ENCODE data around the gene TRPV4.

The TRPV4 gene

GRCh38 chr12:109738209-109738608 lies 95.0 kb downstream of the TRPV4 start:
- Histone ChIP-seq H3K4me1 (peaks cover 0 to 17% (median 5%) of the 10 kb centered on the region in 10 experiments; a peak in 9 of 20 replicates), H3K4me3 (no peak overlapping the region), H4K20me1 (peaks cover 0 to 75% (median 23%) of the 10 kb centered on the region in 11 experiments; a peak in 13 of 22 replicates), H3K4me2 (no peak overlapping the region), H3K36me3 (no peaks in the 10 kb centered on the region), H3K27ac (no peak overlapping the region), H3K27me3 (no peaks in the 10 kb centered on the region), H3K9me3 (replicated peaks in 1 of 11) (no peaks in the 10 kb centered on the region), H3K9ac (no peak overlapping the region)
- no peak for TF ChIP-seq Cebpa-rat (IDR thresholded peaks at IDR 0.05)

DNA sequence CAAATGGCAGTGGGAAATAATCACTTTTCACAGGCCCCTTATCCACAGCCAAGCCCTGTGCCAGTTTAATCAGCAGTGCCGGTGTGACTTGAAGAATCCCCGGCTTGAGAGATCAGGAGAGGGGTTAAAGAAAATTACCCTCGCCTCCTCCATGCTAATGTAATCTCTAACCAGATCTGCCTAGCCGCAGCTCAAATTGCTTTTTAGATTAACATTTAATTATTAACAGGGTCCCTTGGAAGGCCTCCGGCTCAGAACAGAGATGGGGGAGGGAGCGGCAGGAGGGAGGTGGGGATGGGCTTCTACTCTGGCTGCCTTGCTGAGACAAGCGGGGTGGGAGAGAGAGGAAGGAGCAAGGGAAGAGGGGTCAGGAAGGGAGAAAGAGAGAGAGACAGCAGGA lies 95.6 kb downstream of the TRPV4 start:
- peaks cover 0 to 17% (median 5%) of the 10 kb centered on the region in 10 experiments; a peak in 9 of 20 replicates for H3K4me1 ChIP-seq
- H3K27me3 ChIP-seq, result no peaks in the 10 kb centered on the region
- peaks cover 0 to 79% (median 23%) of the 10 kb centered on the region in 11 experiments; a peak in 13 of 22 replicates for H4K20me1 ChIP-seq
- no peaks in the 10 kb centered on the region for H3K9me3 ChIP-seq (replicated peaks in 1 of 11)
- H3K36me3 ChIP-seq, result no peaks in the 10 kb centered on the region
- no peak for TF ChIP-seq Cebpa-rat (IDR thresholded peaks at IDR 0.05)
- no peak overlapping the region for H3K9ac ChIP-seq
- H3K4me2 ChIP-seq, result no peak overlapping the region
- H3K27ac ChIP-seq, result no peak overlapping the region
- no peak overlapping the region for H3K4me3 ChIP-seq

DNA sequence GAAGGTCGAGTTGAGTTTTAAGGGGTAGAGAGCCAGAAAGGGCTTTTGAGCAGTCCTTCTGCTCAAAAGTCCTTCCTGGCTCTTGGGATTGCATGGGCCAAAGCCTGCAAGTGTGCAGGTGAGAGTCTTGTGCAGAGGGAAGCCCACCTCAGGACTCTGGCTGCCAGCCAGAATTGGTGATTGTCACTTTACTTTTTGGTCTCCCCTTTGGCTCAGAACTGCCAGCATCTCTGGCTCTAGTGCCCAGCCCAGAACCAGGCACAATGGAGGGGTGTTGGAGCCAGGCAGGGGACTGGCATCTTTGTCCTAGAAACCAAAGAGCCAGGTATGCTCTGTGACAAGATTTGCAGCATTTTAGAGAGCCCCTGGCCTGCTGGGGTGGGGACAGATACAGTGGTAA lies 96.1 kb downstream of the TRPV4 start:
- Histone ChIP-seq H4K20me1 (peaks cover 0 to 81% (median 23%) of the 10 kb centered on the region in 11 experiments; a peak in 13 of 22 replicates), H3K27ac (no peak overlapping the region), H3K4me1 (peaks cover 0 to 17% (median 5%) of the 10 kb centered on the region in 10 experiments; a peak in 9 of 20 replicates), H3K4me3 (no peak overlapping the region), H3K9ac (no peak overlapping the region), H3K27me3 (no peaks in the 10 kb centered on the region), H3K9me3 (replicated peaks in 1 of 11) (no peaks in the 10 kb centered on the region), H3K4me2 (no peak overlapping the region), H3K36me3 (no peaks in the 10 kb centered on the region)
- TF ChIP-seq Cebpa-rat (IDR thresholded peaks at IDR 0.05), result no peak

- Histone ChIP-seq H3K27ac (no peak overlapping the region), H3K4me3 (no peak overlapping the region), H3K9me3 (replicated peaks in 1 of 11) (no peaks in the 10 kb centered on the region), H3K36me3 (no peaks in the 10 kb centered on the region), H3K4me2 (no peak overlapping the region), H3K27me3 (no peaks in the 10 kb centered on the region), H3K9ac (no peak overlapping the region), H3K4me1 (peaks cover 0 to 18% (median 5%) of the 10 kb centered on the region in 10 experiments; a peak in 10 of 20 replicates), H4K20me1 (peaks cover 0 to 81% (median 23%) of the 10 kb centered on the region in 11 experiments; a peak in 13 of 22 replicates)
- no peak for TF ChIP-seq Cebpa-rat (IDR thresholded peaks at IDR 0.05)
Observed at GRCh38 chr12:109736552-109737108, 96.6 kb downstream of the TRPV4 start.

GRCh38 chr12:109735825-109736551 lies 97.2 kb downstream of the TRPV4 start:
- no peaks in the 10 kb centered on the region for H3K27me3 ChIP-seq
- H3K4me2 ChIP-seq, result no peak overlapping the region
- peaks cover 0 to 81% (median 23%) of the 10 kb centered on the region in 11 experiments; a peak in 13 of 22 replicates for H4K20me1 ChIP-seq
- H3K4me1 ChIP-seq, result peaks cover 0 to 24% (median 10%) of the 10 kb centered on the region in 10 experiments; a peak in 17 of 20 replicates
- no peak for TF ChIP-seq Cebpa-rat (IDR thresholded peaks at IDR 0.05)
- H3K36me3 ChIP-seq, result no peaks in the 10 kb centered on the region
- H3K9ac ChIP-seq, result no peak overlapping the region
- H3K27ac ChIP-seq, result no peak overlapping the region
- no peaks in the 10 kb centered on the region for H3K9me3 ChIP-seq (replicated peaks in 1 of 11)
- no peak overlapping the region for H3K4me3 ChIP-seq

DNA sequence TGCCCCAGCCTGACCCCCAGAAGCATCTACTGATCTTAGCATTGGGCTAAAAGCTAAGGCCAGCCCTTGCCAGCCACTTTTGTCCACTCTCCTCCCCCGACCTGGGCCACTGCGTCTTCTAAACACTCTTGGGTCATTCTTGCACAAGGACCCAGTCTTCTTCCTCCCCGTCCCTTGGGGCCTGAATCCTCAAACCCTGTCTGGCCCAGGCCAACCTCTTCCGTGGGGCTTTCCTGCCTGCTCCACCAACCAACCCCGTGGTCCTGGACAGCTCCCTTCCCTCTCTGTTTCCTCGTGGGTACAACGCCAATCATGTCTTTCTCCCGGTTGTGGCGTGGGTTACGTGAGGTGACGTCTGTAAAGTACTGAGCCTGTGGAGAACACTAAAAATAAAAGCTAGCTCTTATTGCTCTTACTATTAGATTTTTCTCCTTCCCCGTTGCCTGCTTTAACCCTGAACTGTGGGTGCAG lies 98.1 kb downstream of the TRPV4 start:
- no peak for TF ChIP-seq Cebpa-rat (IDR thresholded peaks at IDR 0.05)
- H3K27ac ChIP-seq, result no peak overlapping the region
- peak overlapping the region in 4 of 11 experiments; percentile 3 to 30 (median 18); a peak in 4 of 22 replicates for H3K4me2 ChIP-seq
- H3K9ac ChIP-seq, result no peak overlapping the region
- H3K9me3 ChIP-seq (replicated peaks in 1 of 11), result no peaks in the 10 kb centered on the region
- H3K4me3 ChIP-seq, result no peak overlapping the region
- H3K4me1 ChIP-seq, result peaks cover 0 to 33% (median 19%) of the 10 kb centered on the region in 10 experiments; a peak in 19 of 20 replicates
- H4K20me1 ChIP-seq, result peaks cover 0 to 88% (median 23%) of the 10 kb centered on the region in 11 experiments; a peak in 13 of 22 replicates
- H3K27me3 ChIP-seq, result no peaks in the 10 kb centered on the region
- no peaks in the 10 kb centered on the region for H3K36me3 ChIP-seq

DNA sequence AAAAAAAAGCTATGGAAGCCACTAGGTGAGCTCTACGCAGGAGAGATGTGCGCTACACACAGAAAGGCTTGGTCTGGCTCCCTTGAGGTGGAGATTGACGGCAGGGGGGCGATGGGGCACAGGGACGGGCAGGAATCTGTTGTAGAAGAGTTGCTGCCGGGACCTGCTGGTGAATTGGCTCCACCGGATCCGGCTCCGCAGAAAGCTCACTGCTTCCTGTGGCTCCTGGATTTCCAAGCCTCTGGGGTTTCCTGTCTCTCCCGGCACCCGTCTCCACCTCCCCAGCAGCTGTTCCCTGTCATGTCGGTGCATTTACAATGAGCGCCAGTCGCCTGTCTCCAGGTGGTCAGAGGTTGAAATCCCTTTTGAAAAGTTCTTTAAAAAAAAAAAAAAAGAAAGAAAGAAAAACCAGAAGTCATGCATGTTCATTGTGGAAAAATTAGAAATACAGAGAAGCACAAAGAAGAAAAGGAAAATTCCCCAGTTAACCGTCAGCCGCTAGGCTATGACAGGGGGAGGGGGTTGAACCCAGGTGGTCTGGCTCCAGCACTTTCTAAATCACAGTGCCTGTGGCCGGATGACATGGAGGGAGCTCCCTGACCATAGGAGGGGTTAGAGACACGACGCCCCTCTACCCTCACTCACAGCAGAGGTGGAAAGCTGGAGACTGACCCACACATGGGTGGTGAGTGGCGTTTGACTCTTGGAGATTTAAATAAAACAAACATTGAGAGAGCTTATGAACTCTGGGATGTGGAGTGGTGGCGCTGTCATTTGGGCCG lies 98.8 kb downstream of the TRPV4 start:
- Histone ChIP-seq H3K9ac (no peak overlapping the region), H3K36me3 (no peaks in the 10 kb centered on the region), H3K4me3 (no peak overlapping the region), H3K4me1 (peaks cover 0 to 36% (median 20%) of the 10 kb centered on the region in 10 experiments; a peak in 19 of 20 replicates), H3K4me2 (peak overlapping the region in 6 of 11 experiments; percentile 2 to 31 (median 20); a peak in 7 of 22 replicates), H3K9me3 (replicated peaks in 1 of 11) (no peaks in the 10 kb centered on the region), H4K20me1 (peaks cover 0 to 93% (median 24%) of the 10 kb centered on the region in 11 experiments; a peak in 13 of 22 replicates), H3K27me3 (no peaks in the 10 kb centered on the region), H3K27ac (no peak overlapping the region)
- no peak for TF ChIP-seq Cebpa-rat (IDR thresholded peaks at IDR 0.05)

All from BLaER1 treated with 17β-estradiol and CSF1 and Interleukin-3, amounts not matched to agents 10 nM and 100 nM (cell line).